Right lobe of liver (tissue), 6 donors: ENCODE results near the gene TMEM18. TPM values are rescaled to one million over a fixed set of nuclear protein-coding genes. Genes with fewer than 3 reads are reported as not detected.

Source experiments
- ATAC-seq, 4 donors: fragments of 200-7000 bp; cut with Tn5 transposase; one replicate each; pipeline ENCODE4 v1.9.1; 2020; ENCODE audit warnings: mild to moderate bottlenecking in 4 of 4, moderate library complexity in 4 of 4
- DNase-seq, 3 donors: peaks; one replicate each; pipeline ENCODE4 v3.0.0-alpha.2; 2020
- H3K27ac ChIP-seq, 3 donors: fragments of 200-600 bp; one replicate each; pipeline ENCODE4 v1.8.0; 2022
- H3K27me3 ChIP-seq, 2 donors: fragments of 200-600 bp; one replicate each; pipeline ENCODE4 v1.8.0; 2022
- H3K36me3 ChIP-seq, 4 donors: fragments of 200-600 bp; sonication (generic) in 1 of 4; one replicate each; pipeline versions ENCODE4 v1.5.1 to v1.8.0; 2017 to 2022; ENCODE audit warnings: control low read depth in 1 of 4
- H3K4me1 ChIP-seq, 4 donors: fragments of 200-600 bp; sonication (generic) in 1 of 4; one replicate each; pipeline versions ENCODE4 v1.5.1 to v1.8.0; 2017 to 2022; ENCODE audit warnings: control low read depth in 1 of 4
- H3K4me3 ChIP-seq, 3 donors: fragments of 200-600 bp; one replicate each; pipeline ENCODE4 v1.8.0; 2022
- H3K9me3 ChIP-seq, 4 donors: fragments of 200-600 bp; sonication (generic) in 1 of 4; one replicate each; pipeline versions ENCODE4 v1.5.1 to v1.8.0; 2017 to 2022; ENCODE audit warnings: control low read depth in 1 of 4
- CTCF ChIP-seq, 4 donors: fragments of 200-600 bp in 3 of 4; fragments of 450-650 bp in 1 of 4; IDR thresholded peaks; one replicate each; pipeline versions ENCODE4 v1.5.1 to v1.8.0; 2016 to 2022; ENCODE audit warnings: antibody characterized with exemption in 4 of 4, mild to moderate bottlenecking in 2 of 4
- POLR2A ChIP-seq: fragments of 450-650 bp; IDR thresholded peaks from one replicate; pipeline ENCODE4 v1.6.1; 2017; ENCODE audit warnings: antibody characterized with exemption, mild to moderate bottlenecking
- WGBS: methylation state at CpG from one replicate; pipeline ENCODE4 v1.1.6; 2018; ENCODE audit warnings: low coverage, low lambda C conversion rate; ENCODE audit not compliant: insufficient coverage; ENCODE audit errors: missing lambda C conversion rate; 5-methylcytosine and 5-hydroxymethylcytosine counted together
- intact Hi-C, 2 donors: fragments of 100-400 bp; cut with DNase I; formaldehyde crosslinking; loops; one replicate each; pipeline versions ENCODE4 v1.11.2 to v1.14.1; 2022
- long read RNA-seq: library from polyadenylated mRNA; unstranded; transcript quantifications from one replicate; pipeline ENCODE4 v2.0.0, GENCODE V29; 2019
- total RNA-seq, 6 experiments: library from RNA; depleted of rRNA in 2 of 6; stranded (reverse); fragments of >200 nt in 2 of 6; fragmentation: NEBNext Ultra II Directional in 3 of 6; extraction: Animal tissue kit (Norgen Biotek cat#: 25700) in 3 of 6; gene quantifications; one replicate each; pipeline versions ENCODE4 v1.1.0 to v1.2.4, GENCODE V29; 2016 to 2023
- donor health status: DM: no; HTN: yes; CAD: no.
- donor health status: DM: no; HTN: no; CAD: no.
- donor health status: DM: no; HTN: no; CAD: no.
- donor health status: DM: no; HTN: yes; CAD: no.
- donor health status: DM: no; HTN: yes; CAD: no.

TMEM18 gene
- 10 to 100 TPM in 2 of 6 experiments, 1 to 10 TPM in 4; 4.2 to 11.4 (median 7.0) TPM for total RNA-seq
- long read RNA-seq, transcript TMEM18-201 (5 exons, 2,762 nt), result major isoform, 10 of 11 reads
- long read RNA-seq, partial matches to known transcripts, result 0 of 11 reads
- long read RNA-seq, other reads (novel, unspliced or antisense), result 1 of 11 reads

- TF ChIP-seq POLR2A (peak; percentile 94), CTCF (IDR thresholded peaks at IDR 0.05) (peak in 2 of 4 donors; percentile 32 to 38)
- peak within 1 kb of the TSS; percentile 89 to 96 (median 89) for H3K4me3 ChIP-seq
- peaks cover 0 to 13% (median 0%) of the 10 kb centered on the region in 4 donors for H3K4me1 ChIP-seq
- no peaks in the 10 kb centered on the region for H3K27me3 ChIP-seq
- intact Hi-C loops, result no loop called here
- ATAC-seq (peak; percentile 87 to 95 (median 90)), DNase-seq (peak in 2 of 3 donors; percentile 94 to 99)
- 0% methylated on average over 22 of the region's 68 CpGs for WGBS
- H3K9me3 ChIP-seq, result no peaks in the 10 kb centered on the region
- peaks cover 0 to 3% (median under 1%) of the 10 kb centered on the region in 4 donors for H3K36me3 ChIP-seq
- H3K27ac ChIP-seq, result peak within 1 kb of the TSS; percentile 93 to 99 (median 98)
Observed at GRCh38 chr2:677056-677958, at the start of gene TMEM18. Gene TMEM18, minus strand, starts transcription at chr2:677406. Its CDS starts 61 bp downstream, at chr2:677345.

- H3K4me3 ChIP-seq, result no peak overlapping the region
- H3K9me3 ChIP-seq, result no peaks in the 10 kb centered on the region
- H3K4me1 ChIP-seq, result no peaks in the 10 kb centered on the region
- no peaks in the 10 kb centered on the region for H3K27me3 ChIP-seq
- TF ChIP-seq CTCF (IDR thresholded peaks at IDR 0.05) (no peak), POLR2A (no peak)
- intact Hi-C loops, result no loop called here
- peak in 3 of 4 donors; percentile 25 to 99 (median 47) for ATAC-seq
- DNase-seq, result peak in 1 of 3 donors; percentile 57
- H3K36me3 ChIP-seq, result no peaks in the 10 kb centered on the region
- WGBS, result 23% methylated on average over 4 of the region's 4 CpGs
- no peak overlapping the region for H3K27ac ChIP-seq
Observed at GRCh38 chr2:726169-726568, 49.0 kb upstream of the TMEM18 start.

GRCh38 chr2:725468-725867, 48.3 kb upstream of the TMEM18 start:
- Histone ChIP-seq H3K9me3 (no peaks in the 10 kb centered on the region), H3K27me3 (no peaks in the 10 kb centered on the region), H3K27ac (no peak overlapping the region), H3K4me1 (no peaks in the 10 kb centered on the region), H3K4me3 (no peak overlapping the region), H3K36me3 (no peaks in the 10 kb centered on the region)
- intact Hi-C loops, result no loop called here
- ATAC-seq (no peak), DNase-seq (no peak)
- WGBS, result 78% methylated on average over 3 of the region's 4 CpGs
- TF ChIP-seq POLR2A (no peak), CTCF (IDR thresholded peaks at IDR 0.05) (no peak)

- no peak for ATAC-seq
- H3K36me3 ChIP-seq, result no peaks in the 10 kb centered on the region
- TF ChIP-seq CTCF (IDR thresholded peaks at IDR 0.05), result no peak
- no peak for TF ChIP-seq POLR2A
- no peaks in the 10 kb centered on the region for H3K27me3 ChIP-seq
- intact Hi-C loops, result no loop called here
- H3K27ac ChIP-seq, result no peak overlapping the region
- H3K4me1 ChIP-seq, result no peaks in the 10 kb centered on the region
- H3K4me3 ChIP-seq, result no peak overlapping the region
- WGBS, result 71% methylated on average over 5 of the region's 5 CpGs
- no peak for DNase-seq
- no peaks in the 10 kb centered on the region for H3K9me3 ChIP-seq
Observed at GRCh38 chr2:723761-724160, 46.6 kb upstream of the TMEM18 start.
